Upper lobe of left lung (tissue), 4 donors: ENCODE data around the gene RNF183.

Experiments
- CTCF ChIP-seq, 6 experiments: fragments of 450-650 bp in 4 of 6; fragments of 200-600 bp in 2 of 6; sonication (generic) in 2 of 6; IDR thresholded peaks; one replicate each; pipeline ENCODE4 v1.5.1; 2016 to 2019; ENCODE audit warnings: antibody characterized with exemption in 6 of 6
- EP300 ChIP-seq, 4 donors: sonication (generic); formaldehyde crosslinking; IDR thresholded peaks; one replicate each; pipeline ENCODE4 v1.5.1; 2017; ENCODE audit warnings: antibody characterized with exemption in 4 of 4, control low read depth in 2 of 4

- TF ChIP-seq CTCF (IDR thresholded peaks at IDR 0.05): no peak
- TF ChIP-seq EP300 (IDR thresholded peaks at IDR 0.05): no peak
Measured at GRCh38 chr9:113302792-113303418, at the start of gene RNF183.
